ENCODE data around the gene CCL20. TPM values are rescaled to one million over a fixed set of nuclear protein-coding genes. Genes with fewer than 3 reads are reported as not detected.

The CCL20 gene
- not detected for total RNA-seq
- under 1 TPM in 1 of 2 donors, not detected in 1; 0.20 TPM for polyA plus RNA-seq
- long read RNA-seq, donor 1, result 0 reads
- long read RNA-seq, donor 2, result 0 reads
- long read RNA-seq, donor 3, result 0 reads

GRCh38 chr2:227813562-227814353, at the start of gene CCL20:
Gene CCL20, plus strand, starts transcription at chr2:227813842. Its CDS starts 70 bp downstream, at chr2:227813912.
- Histone ChIP-seq H3K4me1 (peaks cover 0 to 33% (median 4%) of the 10 kb centered on the region in 9 donors), H3K27me3 (peaks cover 0 to 27% (median 16%) of the 10 kb centered on the region in 7 donors), H3K4me3 (no peak within 1 kb of the TSS), H3K36me3 (no peaks in the 10 kb centered on the region), H3K27ac (no peak within 1 kb of the TSS), H3K9me3 (no peaks in the 10 kb centered on the region)
- WGBS, 2 donors, result 81 to 86% methylated on average over 9 of the region's 9 CpGs
- ATAC-seq (no peak), DNase-seq (no peak)
- TF ChIP-seq CTCF (IDR thresholded peaks at IDR 0.05), result no peak
- intact Hi-C loops (cut with DNase I), result no loop called here

GRCh38 chr2:227765788-227766372, 47.8 kb upstream of the CCL20 start:
- WGBS, 2 donors, result 43 to 47% methylated on average over 4 of the region's 4 CpGs
- Histone ChIP-seq H3K27me3 (no peaks in the 10 kb centered on the region), H3K4me1 (peaks cover 0 to 8% (median 5%) of the 10 kb centered on the region in 9 donors), H3K27ac (peak overlapping the region in 7 of 10 donors; percentile 3 to 41 (median 29)), H3K4me3 (no peak overlapping the region), H3K36me3 (no peaks in the 10 kb centered on the region), H3K9me3 (no peaks in the 10 kb centered on the region)
- ATAC-seq (peak in 4 of 8 donors; percentile 24 to 57 (median 40)), DNase-seq (no peak)
- intact Hi-C loops (cut with DNase I), result loop anchor here (1.0 to 10.0 kb wide), 16 partner anchors 104 to 631 kb away; partner anchors contain the start of gene AGFG1 (in 4 of the 10)
- no peak for TF ChIP-seq CTCF (IDR thresholded peaks at IDR 0.05)

GRCh38 chr2:227766373-227766883, 47.2 kb upstream of the CCL20 start:
- Histone ChIP-seq H3K4me3 (no peak overlapping the region), H3K27ac (peak overlapping the region in 6 of 10 donors; percentile 3 to 41 (median 22)), H3K4me1 (peaks cover 0 to 8% (median 5%) of the 10 kb centered on the region in 9 donors), H3K27me3 (no peaks in the 10 kb centered on the region), H3K36me3 (no peaks in the 10 kb centered on the region), H3K9me3 (no peaks in the 10 kb centered on the region)
- DNase-seq (peak; percentile 70 to 76), ATAC-seq (peak; percentile 90 to 99 (median 96))
- TF ChIP-seq CTCF (IDR thresholded peaks at IDR 0.05), result peak; percentile 69 to 93 (median 87)
- intact Hi-C loops (cut with DNase I), result loop anchor here (1.0 to 10.0 kb wide), 16 partner anchors 104 to 632 kb away; partner anchors contain the start of gene AGFG1 (in 4 of the 10)
- WGBS, 2 donors, result 20 to 23% methylated on average over 11 of the region's 11 CpGs

GRCh38 chr2:227767830-227768229, 45.8 kb upstream of the CCL20 start:
- DNase-seq (no peak), ATAC-seq (no peak)
- intact Hi-C loops (cut with DNase I), result loop anchor here (2.0 to 10.0 kb wide), 14 partner anchors 106 to 633 kb away; partner anchors contain the start of gene AGFG1 (in 4 of the 10)
- Histone ChIP-seq H3K27ac (no peak overlapping the region), H3K4me3 (no peak overlapping the region), H3K27me3 (no peaks in the 10 kb centered on the region), H3K4me1 (peaks cover 0 to 8% (median 5%) of the 10 kb centered on the region in 9 donors), H3K36me3 (no peaks in the 10 kb centered on the region), H3K9me3 (no peaks in the 10 kb centered on the region)
- WGBS, 2 donors, result 91 to 92% methylated on average over 22 of the region's 22 CpGs
- no peak for TF ChIP-seq CTCF (IDR thresholded peaks at IDR 0.05)

Data from heart right ventricle (tissue), 16 donors.